NCI-H128 (cell line): ENCODE measurements around the gene FAM193A.
"Not testable (repeated sequence)": the region's sequence is repeated elsewhere in the genome, so short reads cannot be mapped to it uniquely, and the experiment has no call there.

Experiments used
- DNase-seq: peaks from one replicate; lab custom pipeline; 2025; ENCODE audit not compliant: unreplicated experiment; lab: John Stamatoyannopoulos, UW

Gene FAM193A

DNA sequence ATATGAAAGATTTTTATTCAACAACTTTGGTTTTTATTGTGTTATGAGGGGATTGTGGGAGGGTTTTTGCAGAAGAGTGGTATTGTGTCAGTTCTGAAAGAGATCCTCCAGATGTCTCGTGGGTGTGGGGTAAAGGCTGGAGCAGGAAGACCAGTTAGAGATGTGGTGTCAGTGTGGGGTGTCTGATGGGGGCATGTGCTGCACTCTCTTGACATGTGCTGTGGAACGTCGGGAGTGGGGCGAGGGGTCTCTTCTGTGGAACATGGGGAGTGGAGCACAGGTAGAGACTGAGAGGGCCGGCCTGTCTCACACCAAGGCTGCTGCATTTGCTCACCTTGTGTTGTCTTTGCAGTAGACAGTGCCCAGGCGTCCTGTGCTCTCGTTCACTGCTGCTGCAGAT, 37.6 kb downstream of the FAM193A start:
- DNase-seq, result no peak

DNA sequence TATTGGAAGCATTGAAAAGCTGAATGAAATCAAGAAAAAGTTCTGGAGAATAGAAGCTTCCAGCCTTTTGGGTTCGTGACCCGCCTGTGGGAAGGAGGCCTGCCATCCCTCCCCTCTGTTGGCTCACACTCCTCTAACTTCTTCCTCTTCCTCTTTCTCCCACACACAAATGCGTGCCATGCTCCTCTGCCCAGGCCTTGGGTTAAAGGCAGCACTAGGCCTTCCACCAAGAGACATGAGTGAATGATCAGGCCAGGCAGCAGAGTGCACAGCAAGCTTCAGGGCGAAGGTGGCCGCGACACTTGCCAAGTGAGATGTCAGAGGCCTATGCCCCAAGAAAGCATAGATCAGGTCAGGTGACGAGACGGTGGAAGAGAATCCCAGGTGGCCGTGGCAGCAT, 38.4 kb downstream of the FAM193A start:
- DNase-seq, result no peak

DNA sequence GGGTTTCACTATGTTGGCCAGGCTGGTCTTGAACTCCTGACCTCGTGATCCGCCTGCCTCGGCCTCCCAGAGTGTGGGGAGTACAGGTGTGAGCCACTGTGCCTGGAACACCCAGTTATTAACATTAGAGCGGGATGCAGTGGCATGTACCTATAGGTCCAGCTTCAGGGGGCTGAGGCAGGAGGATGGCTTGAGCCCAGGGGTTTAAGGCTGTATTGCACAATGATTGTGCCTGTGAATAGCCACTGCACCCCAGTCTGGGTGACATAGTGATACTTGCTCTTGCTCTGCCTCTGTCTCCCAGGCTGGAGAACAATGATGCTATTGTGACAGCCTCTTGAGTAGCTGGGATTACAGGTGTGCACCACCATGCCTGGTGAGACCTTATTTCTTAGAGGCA, 39.8 kb downstream of the FAM193A start:
- no peak for DNase-seq

DNA sequence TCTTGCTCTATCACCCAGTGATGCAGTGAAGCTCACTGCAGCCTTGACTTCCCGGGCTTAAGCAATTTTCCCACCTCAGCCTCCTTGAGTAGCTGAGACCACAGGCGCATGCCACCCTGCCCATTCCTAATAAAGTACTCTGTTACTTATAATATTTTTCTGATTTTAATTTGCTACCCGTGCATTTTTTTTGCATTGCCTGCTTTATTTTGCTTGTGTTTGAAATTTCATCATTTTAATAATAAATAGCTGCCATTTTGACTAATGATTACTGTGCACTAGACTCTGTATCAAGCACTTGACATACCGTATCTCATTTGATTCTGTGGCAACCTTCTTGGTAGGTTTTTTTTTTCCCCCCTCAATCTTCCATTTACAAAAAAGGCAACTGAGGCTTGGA, 41.7 kb downstream of the FAM193A start:
- no peak for DNase-seq

DNA sequence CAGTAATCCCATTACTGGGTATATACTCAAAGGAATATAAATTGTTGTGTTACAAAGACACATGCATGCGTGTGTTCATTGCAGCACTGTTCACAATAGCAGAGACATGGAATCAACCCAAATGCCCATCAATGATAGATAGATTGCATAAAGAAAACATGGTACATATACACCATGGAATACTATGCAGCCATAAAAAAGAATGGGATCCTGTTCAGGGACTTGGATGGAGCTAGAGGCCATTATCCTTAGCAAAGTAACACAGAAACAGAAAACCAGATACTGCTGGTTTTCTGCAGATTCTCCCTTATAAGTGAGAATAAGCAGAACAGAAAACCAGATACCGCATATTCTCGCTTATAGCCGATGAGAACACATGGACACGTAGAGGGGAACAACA, 43.5 kb downstream of the FAM193A start:
- DNase-seq, result no peak

DNA sequence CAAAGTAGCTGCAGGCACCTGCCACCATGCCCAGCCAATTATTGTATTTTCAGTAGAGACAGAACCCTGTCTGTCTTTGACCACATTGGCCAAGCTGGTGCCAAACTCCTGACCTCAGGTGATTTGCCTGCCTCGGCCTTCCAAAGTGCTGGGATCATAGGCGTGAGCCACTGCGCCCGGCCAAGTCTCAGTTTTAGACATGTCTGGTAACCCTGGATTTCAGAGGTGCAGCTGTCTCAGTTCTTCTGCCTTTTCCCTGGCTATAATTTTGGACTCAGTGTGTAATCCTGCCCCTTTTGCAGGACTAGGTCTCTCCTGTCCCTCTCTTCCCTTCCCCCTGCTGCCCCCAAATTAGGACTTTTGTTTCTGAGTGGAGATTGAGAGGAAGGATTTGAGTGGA, 46.6 kb downstream of the FAM193A start:
- DNase-seq, result no peak

DNA sequence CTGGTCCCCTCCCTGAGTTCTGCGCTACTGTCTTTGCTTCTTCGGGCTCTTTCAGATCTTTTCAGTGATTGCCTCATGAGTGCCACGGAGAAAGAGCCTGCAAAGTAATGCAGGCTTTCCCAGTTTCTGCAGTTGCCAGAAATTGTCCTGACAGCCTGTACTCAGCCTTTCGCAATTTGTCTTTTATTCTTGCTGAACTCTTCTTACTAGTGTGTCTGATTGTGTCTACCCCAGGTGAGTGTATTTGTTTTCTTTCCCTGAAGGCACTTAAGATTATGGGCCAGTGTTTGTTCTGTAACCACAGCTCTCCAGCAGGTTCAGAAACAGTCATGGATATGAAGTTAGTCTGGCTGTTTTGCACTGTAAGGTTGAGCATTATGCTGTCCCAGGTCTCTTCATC, 47.1 kb downstream of the FAM193A start:
- peak; percentile 8 for DNase-seq

DNA sequence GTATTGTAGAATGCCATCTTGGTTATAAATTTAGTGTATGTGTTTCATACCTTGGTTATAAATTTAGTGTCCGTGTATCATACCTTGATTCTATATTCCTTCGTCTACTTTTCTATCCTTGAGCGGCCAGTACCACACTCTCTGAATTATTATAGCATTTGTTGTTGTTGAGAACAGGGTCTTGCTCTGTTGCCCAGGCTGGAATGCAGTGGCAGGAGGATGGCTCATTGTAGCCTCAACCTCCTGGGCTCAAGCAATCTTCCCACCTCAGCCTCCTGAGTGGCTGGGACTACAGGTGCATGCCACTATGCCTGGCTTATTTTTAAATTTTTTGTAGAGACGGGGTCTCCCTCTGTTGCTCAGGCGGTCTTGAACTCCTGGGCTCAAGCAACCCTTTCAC, 50.1 kb downstream of the FAM193A start:
- no peak for DNase-seq

DNA sequence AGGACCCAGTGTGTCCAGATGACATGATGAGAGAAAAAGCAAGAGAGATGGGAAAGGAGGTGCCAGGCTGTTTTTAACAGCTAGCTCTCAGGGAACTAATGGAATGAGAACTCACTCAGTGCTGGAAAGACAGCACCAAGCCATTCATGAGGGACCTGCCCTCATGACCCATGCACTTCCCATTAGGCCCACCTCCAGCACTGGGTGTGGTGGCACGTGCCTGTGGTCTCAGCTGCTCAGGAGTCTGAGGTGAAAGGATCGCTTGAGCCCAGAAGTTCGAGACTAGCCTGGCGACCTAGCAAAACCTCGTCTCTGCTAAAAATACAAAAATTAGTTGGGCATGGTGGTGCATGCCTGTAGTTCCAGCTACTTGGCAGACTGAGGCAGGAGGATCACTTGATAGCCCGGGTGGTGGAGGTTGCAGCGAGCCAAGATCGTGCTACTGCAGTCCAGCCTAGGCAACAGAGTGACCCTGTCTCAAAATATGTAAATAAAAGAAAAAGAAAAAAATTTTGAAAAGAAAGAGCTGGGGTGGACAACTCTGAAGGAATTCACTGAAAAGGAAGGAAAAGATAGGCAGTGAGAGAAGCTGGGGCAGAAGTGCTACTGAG, 50.9 kb downstream of the FAM193A start:
- DNase-seq, result no peak

DNA sequence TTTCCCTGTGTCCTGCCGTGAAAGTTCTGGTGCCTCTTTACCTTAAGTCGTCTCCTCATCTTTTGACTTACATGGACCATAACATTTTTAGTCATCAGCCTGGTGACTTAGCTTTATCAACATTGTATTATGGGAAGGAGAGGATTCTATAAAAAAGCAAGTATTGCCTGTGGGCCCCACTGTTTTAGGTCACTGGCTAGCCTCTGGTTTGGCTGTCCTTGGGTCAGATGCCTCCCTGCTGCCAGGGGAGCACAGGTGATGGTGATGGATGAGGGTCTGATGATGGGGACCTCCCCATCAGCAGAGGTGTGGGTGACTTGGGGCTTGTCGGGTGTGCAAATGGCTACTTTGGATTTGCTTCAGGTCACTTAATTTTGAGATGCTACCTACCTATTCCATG, 51.8 kb downstream of the FAM193A start:
- no peak for DNase-seq

DNA sequence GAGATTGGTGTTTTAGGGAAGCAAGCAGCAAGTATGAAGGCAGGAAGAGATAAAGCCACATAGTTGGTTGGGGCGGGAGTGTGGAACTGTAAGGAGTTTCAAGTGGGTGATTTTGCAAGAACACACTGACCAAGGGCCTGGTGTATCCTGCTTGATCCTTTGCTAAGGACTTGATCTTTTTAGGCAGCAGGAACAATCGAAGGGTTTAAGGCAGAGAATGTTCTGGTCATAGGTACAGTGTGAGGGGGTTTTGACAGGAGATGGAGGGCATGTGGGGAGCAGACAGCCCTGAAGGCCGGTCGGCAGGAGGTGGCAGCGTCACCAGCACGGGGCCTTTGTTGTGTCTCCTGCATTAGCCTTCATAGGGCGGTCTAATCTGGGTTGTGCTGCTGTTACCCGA, 54.7 kb downstream of the FAM193A start:
- DNase-seq, result no peak

DNA sequence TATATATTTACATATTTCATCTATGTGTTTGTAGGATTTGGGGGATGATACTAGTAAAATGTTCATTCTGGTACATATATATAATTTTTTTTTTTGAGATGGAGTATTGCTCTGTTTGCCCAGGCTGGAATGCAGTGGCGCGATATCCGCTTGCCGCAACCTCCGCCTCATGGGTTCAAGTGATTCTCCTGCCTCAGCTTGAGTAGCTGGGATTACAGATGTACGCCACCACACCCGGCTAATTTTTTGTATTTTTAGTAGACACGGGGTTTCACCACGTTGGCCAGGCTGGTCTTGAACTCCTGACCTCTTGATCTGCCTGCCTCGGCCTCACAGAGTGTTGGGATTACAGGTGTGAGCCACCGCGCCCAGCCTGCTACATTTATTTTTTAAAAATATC, 55.6 kb downstream of the FAM193A start:
- DNase-seq, result not testable (repeated sequence)

DNA sequence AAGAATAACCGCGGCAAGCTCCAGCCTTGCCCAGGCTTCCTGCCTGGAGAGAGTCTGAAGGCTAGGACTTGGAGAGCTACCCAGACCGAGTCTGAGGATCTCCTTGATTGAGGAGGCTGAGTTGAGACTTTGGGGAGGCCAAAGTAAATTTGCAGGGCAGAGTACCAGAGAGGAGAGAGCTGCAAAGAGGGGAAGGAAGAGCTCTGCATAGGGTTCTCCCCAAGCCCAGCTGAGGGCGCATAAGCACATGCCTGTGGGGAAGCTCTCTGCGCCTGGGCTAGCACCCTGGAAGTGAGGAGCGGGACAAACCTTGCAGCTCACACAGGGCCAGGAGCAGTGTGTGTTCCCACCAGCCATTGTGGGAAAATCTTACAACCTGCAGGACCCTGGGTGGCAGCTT, 56.1 kb downstream of the FAM193A start:
- DNase-seq, result no peak

DNA sequence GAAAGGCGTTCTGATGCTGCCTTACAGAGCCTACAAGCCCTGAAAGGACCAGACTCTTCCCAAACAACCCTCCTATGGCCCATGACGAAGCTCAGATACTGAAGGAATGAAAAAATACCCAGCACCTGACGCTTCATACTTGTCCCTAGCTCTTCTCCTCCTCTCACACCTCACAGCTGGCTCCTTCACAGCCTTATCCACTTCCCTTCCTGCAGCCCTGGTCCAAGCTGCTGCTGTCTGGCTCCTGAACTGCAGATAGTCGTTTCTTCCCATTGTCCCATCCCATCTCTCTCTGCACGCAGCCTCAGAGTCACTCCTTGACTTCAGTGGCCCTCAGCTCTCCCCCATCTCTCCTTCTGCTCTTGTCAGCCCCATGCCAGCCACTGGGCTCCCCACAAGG, 56.6 kb downstream of the FAM193A start:
- DNase-seq, result no peak

DNA sequence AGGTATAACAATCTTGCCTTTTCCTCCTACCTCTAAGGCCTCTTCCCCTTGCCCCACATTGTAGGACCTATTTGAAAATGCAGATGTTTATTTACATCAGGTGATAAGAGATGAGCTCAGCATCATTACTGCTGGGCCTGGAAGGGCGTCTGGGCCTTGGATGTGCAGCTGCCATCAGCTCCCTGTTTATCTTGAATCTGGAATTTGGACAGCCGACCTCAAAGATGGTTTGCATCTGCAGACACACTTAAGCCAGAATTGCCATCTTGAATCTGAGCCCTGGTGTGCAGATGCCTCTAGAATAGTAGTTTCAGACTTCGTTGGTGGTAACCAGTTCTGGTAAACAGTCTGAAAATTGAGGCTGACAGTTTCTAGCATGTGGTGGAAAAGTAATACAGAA, 59.0 kb downstream of the FAM193A start:
- no peak for DNase-seq

DNA sequence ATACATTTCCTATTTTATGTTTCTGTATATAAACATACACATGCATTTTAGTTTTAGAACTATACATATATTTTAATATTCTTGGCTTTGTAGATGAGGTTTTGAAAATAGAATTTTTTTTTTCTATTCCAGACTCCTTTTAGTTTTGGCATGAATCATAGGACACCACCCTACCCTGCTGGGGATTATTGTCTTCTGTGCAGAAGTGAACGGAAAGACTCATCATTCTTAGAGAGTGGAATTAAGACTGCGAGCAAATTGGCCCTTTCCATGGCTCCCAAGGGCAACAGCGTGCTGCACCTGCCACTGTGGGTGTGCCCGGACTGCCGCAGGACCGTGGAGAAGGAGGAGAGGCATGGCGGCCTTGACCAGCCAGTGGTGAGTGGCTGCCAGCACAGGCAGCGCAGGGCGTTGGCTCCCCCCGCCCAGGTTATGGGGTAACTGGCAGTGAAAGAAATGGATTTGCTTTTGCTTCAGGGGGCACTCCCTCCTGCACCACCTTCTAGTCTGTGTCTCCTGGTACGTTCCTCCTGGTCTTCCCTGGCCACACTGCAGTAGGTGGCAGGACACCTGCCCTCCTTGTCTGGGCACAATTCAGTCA, 59.6 kb downstream of the FAM193A start:
- no peak for DNase-seq

DNA sequence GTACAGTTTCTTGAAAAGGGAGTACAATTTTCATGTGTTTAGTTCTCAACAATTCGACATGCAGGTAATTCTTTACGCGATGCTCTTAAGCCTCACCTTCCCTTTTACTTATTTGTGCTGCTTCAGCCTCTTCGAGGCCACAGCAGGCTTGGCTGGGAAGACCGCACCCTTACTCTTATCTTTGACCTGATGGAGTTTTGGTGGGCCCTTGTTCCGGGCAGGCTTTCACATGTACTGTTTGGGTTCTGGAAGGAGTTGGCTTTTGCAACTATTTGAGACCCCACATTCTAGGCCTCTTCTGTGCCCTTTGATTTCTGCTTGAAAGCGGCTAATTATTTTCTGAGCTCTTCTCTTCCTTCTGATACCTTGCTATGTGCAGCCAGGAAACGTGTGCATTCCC, 60.2 kb downstream of the FAM193A start:
- DNase-seq, result no peak

DNA sequence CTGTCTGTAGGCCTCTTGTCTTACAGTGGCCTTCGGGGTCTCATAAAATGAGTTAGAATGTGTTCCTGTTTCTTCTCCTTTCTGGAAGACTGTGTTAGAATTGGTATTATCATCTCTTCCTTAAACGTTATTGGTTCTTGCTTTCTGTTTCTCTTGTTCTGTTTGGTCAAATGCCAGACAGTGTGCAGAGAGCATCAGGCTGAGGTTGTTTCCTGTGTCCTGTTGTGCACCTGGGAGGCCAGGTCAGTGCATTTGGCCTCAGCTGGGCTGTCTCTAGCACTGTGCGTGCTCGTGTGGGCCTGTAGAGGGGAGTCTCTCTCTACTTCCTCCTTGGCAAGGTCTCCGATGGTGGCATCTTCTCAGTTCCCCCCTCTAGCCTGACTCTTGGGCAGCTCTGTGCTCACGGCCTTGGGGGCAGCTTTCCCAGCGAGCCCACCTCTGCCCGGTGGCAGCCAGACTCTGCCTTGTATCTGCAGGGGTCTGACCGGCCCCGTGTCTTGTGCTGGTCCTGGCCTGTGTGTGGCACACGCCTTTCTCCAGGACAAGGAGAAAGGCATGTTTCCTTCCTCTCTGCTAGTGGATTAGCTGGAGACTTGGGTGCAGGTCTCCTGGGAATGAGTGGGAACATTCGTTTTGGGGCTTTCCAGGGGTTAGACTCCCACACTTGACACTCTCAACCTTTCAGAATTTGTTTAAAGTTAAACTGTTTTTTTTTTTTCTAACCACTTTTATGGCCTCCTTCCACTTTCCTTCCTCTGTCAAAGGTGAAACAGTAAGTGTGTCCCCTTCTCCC, 62.3 kb downstream of the FAM193A start:
- DNase-seq, result no peak

DNA sequence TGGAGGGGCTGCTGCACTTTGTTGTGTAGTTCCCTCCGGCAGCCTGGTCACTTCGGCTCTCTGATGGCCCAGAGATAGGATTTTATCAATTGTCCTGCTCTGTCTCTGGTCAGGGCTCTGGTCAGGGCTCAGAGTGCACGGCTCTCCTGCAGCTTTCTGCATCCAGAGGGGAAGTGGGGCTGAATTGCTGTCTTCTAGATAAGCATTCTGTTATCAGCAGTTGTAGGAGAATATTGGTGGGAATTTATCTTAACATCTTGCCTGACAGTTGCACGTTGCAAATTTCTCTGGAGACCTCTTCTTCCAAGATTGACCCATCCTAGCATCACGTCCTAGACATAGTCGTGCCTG, 62.8 kb downstream of the FAM193A start:
- DNase-seq, result no peak

DNA sequence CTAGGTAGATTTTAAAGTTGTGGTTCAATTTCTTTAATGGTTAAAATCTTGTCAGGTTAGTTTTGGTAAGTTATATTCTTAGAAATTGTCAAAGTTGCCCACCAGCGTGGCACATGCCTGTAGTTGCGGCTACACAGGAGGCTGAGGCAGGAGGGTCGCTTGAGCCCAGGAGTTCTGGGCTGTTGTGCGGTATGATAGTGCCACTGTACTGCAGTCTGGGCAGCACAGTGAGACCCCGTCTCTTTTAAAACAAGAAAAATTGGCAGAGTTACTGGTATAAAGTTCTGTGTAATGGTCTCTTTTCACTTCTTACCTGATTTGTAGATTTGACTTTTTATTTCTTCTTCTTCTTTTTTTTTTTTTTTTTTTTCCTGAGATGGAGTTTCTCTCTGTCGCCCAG, 64.4 kb downstream of the FAM193A start:
- DNase-seq, result no peak

DNA sequence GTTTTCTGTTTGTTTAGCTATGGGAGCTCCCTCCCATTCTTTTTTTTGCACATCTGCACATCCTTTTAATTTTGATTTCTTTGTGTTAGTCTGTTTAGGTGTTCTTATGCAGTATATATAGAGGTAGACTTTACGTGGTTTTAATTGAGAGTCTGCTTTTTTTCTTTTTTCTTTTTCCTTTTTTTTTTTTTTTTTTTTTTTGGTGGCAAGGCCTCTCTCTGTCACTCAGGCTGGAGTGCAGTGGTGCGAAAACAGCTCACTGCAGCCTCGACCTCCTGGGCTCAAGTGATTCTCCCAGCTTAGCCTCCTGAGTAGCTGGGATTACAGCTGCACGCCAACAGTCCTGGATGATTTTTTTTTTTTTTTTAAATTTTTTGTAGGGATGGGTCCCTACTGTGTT, 68.2 kb downstream of the FAM193A start:
- DNase-seq, result no peak

DNA sequence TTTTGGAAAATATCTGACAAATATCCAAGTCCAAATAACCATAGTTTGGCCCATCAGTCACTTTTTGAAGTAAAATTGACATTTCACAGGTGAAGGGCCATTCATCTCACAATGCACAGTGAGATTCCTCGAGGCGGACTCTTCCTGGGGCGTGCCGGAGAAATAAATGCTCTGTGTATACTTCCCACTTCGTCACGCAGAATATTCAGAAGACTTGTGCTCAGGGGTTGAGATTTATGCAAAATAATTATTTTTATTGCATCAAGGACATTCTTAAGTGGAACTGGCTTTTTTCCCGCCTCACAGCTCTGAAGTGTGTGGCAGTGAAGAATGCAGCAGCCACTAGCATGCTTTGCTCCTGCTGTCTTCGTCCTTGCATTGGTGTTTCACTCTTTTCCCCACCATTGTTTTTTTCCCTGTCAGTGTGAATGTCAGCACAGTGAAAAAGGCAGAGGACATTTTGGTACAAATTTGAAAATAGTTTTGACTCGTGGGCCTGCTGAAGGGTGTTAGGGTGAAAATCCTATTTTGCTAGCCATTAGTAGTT, 70.6 kb downstream of the FAM193A start:
- no peak for DNase-seq
